Femur (tissue), 1 donor: ENCODE data around the gene TRAK2.
"Not testable (repeated sequence)": the region's sequence is repeated elsewhere in the genome, so short reads cannot be mapped to it uniquely, and the experiment has no call there.

Experiments
- DNase-seq: peaks from one replicate; pipeline ENCODE4 v3.0.0-alpha.2; 2017

TRAK2 gene

GRCh38 chr2:201448061-201448460, 3.2 kb downstream of the TRAK2 start:
- no peak for DNase-seq

DNA sequence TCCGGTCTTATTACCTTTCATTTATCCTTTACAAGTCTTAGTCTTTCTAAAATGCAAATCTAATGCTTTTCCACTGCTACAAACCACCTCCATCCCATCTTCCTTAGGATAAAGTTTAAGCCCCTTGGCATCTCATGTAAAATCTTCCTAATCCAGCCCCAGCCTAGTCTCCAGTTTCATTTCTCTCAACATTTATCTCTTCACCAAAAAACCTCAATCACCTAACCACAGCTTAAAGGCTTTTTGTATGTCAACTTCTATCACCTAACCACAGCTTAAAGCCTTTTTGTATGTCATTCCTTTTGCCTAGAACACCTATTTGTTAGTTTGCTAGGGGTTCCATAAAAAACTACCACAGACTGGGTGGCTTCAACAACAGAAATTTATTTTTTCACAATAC, 4.2 kb downstream of the TRAK2 start:
- no peak for DNase-seq

DNA sequence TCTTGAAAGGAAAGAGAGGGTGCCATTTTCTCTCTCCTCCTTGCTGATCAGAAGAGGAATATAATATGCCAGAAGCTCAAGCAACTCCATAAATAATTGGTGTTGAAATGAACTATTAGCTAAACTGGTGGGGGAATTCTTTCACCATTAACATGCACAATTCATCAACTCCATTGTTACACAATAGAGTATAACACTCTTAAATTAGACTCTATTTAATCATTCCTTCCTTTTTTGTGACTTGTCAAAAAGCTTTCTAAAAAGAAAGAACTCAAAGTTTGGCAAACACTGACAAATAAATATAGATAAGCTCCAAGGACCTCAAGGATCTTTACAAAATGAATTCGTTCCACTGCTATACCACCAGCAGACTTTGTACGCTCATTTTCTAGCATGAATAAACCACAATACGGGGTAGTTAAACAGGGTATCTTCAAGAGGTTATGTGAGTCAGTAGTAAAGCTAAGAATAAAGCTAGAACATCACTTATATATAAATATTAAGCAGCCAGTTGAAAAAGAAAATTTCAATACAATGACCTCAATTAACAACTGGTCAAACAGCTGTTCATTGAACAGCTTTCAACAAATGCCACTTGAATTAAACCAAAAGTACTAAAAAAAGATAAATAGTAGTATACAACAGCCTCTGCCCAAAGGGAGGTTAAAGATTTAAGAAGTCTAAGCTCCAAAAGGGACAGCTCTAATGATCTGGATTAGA, 6.4 kb downstream of the TRAK2 start:
- no peak for DNase-seq

DNA sequence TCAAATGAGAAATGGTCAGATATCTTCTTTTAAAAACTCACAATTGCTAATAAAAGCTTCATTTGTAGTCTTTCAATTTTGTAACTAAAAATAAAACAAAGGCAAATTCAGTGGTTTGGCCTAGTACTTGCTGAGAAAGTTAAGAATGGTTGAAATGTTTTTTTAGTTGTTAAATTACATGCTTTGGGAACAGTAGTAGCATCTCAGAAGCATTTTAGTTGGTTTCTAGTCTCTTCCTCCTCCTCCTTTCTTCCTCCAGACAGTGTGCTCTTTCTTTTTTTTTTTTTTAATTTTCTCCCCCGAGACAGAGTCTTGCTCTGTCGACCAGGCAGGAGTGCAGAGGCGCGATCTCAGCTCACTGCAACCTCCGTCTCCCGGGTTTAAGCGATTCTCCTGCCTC, 9.8 kb downstream of the TRAK2 start:
- no peak for DNase-seq

DNA sequence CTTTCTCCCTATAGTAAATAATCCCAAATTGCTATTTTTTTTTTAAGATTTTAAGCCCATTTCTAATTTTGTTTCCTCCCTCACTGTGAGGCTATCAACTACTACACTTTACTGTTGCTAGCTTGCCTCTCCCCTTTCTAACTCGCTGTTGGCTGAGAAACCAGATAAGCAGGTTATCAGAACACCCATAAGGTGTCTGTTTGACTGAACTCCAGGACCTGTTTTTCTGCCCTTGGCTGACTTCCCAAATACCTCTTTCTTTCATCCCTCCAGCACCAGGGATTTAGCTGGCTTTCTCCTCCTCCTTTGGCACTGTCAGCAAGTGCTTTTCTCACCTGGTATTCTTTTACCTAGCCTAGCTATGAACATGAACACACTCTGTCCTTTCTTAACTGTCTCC, 11.1 kb downstream of the TRAK2 start:
- no peak for DNase-seq

DNA sequence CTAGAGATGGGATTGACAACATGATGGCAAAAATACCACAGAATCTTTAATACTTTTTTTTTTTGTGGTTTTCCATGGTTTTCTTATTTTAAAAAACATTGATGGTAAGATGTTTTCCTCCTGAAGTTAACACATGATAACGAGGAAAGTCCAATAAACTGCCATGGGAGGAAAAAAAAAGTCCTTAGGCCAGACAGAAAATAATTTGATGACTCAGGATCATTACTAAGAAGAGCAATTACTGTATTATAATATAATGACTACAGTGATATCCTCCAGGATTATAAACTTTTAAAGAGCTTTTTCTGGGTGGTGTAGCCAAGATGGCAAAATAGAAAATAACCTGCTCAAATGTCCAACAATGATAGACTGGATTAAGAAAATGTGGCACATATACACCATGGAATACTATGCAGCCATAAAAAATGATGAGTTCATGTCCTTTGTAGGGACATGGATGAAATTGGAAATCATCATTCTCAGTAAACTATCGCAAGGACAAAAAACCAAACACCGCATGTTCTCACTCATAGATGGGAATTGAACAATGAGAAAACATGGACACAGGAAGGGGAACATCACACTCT, 11.8 kb downstream of the TRAK2 start:
- DNase-seq, result not testable (repeated sequence)

GRCh38 chr2:201436141-201436540, 15.1 kb downstream of the TRAK2 start:
- no peak for DNase-seq

DNA sequence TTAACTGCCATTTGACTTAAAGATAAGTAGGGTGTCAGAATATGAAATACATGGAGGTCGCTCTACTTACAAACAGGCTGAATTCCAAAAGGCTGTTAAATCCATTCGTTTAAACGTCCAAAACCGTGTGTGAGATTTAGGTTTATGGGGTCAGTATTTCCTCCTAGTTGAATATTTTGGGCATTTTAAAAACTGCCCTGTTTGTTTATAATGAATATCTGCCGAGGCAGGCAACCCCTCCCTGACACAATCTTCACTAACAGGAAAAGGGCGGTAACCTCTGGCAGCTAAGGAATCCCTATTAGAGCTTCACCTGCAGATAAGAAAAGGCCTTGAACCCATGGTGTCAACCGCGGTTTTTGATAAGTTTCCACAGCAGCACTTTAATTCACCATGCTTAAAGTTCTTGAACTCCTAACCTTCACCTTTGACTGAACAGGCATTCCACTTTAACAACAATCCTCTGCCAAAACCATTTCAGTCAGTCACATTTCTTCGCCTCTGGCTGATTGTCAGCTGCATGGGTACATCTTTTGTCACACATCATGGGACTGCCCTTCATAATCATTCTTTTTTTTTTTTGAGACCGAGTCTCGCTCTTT, 17.8 kb downstream of the TRAK2 start:
- no peak for DNase-seq

- peak; percentile 56 for DNase-seq
These were observed 18.5 kb downstream of the TRAK2 start for GRCh38 chr2:201432621-201433393.

GRCh38 chr2:201432038-201432620, 19.1 kb downstream of the TRAK2 start:
- DNase-seq, result no peak

DNA sequence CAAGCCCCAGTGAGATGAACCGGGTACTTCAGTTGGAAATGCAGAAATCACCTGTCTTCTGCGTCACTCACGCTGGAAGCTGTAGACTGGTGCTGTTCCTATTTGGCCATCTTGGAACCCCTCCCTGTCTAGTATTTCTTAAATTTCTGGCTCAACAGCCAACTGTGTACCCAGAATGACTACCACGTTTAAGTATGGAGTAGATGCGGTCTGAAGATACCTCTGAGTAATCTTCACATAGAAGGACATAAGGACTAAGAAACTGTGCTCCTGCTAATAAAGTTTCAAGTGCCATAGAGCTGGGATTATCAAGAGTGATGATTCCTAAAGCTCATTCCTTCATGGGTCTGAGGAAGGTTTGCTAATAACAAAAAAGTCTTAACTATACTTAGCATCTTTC, 20.4 kb downstream of the TRAK2 start:
- no peak for DNase-seq

GRCh38 chr2:201430322-201430721, 20.9 kb downstream of the TRAK2 start:
- DNase-seq, result not testable (repeated sequence)

DNA sequence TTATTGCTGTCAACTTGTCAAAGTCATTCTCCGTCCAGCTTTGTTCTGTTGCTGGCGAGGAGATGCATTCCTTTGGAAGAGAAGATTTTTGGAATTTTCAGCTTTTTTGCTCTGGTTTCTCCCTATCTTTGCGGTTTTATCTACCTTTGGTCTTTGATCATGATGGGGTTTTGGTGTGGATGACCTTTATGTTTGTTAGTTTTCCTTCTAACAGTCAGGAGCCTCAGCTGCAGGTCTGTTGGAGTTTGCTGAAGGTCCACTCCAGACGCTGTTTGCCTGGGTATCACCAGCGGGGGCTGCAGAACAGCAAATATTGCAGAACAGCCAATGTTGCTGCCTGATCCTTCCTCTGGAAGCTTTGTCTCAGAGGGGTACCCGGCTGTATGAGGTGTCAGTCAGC, 21.4 kb downstream of the TRAK2 start:
- not testable (repeated sequence) for DNase-seq

DNA sequence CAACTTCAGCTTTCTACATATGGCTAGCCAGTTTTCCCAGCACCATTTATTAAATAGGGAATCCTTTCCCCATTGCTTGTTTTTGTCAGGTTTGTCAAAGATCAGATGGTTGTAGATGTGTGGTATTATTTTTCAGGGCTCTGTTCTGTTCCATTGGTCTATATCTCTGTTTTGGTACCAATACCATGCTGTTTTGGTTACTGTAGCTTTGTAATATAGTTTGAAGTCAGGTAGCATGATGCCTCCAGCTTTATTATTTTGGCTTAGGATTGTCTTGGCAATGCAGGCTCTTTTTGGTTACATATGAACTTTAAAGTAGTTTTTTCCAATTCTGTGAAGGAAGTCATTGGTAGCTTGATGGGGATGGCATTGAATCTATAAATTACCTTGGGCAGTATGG, 22.9 kb downstream of the TRAK2 start:
- not testable (repeated sequence) for DNase-seq

GRCh38 chr2:201425952-201426351, 25.3 kb downstream of the TRAK2 start:
- DNase-seq, result no peak

- no peak for DNase-seq
These were observed 30.7 kb downstream of the TRAK2 start for GRCh38 chr2:201420442-201421113.

DNA sequence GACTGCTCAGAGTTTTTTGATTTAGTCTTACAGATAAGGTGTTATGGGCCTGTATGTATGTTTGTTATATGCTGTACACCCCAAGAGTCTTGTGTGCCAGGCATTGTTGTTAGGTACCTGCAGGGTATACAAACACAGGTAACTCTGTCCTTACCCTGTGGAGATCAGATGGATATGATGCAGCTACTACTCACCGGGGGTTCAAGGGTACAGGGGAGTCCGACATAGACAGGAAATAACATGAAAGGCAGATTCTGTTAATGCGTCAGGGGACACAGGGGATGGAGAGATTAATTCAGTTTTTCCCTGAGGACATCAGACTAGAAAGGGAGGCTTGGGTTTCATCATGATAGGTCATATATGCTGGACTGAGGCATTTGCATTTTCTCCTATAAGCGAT, 31.3 kb downstream of the TRAK2 start:
- no peak for DNase-seq

DNA sequence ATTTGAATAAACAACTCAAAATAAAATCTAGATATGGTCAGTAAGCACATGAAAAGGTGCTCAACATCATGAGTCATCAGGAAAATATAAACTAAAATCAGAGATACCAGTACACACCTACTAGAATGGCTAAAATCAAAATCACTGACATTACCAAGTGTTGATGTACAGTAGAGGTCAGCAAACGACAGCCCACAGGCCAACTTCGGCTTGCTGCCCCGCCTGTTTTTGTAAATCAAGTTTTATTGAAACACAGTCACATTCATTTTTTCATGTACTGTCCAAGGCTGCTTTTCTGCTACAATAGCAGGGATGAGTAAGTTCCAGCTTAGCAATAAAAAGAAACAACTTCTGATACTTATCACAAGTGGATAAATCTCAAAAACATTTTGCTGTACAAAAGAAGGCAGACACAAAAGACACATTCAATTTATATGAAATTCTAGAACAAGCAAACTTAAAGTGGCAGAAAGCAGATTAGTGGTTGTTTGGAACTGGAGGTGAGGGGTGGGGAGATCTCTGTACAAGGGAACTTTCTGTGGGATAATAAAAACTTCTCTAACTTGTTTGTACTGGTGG, 32.1 kb downstream of the TRAK2 start:
- no peak for DNase-seq

- no peak for DNase-seq
These were observed 36.1 kb downstream of the TRAK2 start for GRCh38 chr2:201415149-201415548.

- no peak for DNase-seq
These were observed 36.9 kb downstream of the TRAK2 start for GRCh38 chr2:201414099-201415023.

DNA sequence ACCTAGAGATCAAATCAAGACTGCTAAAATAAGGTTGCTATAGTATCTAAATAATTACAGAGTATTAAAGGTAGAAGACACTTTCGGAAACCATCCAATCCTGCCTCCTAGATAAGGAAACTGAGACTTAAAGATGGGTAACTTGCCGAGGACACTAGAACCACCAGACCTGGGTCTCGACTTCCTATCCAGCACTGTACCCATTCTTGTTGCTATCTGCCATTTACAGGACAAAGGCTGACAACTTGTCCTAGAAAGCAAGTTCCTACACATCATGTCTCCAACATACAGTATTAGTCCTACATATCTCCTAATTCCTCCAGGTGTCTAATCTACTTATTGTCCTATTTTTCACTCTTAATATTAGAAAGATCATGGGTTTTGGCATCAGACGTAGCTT, 37.7 kb downstream of the TRAK2 start:
- DNase-seq, result no peak
